ENCODE data around the gene CMSS1.
A peak's percentile ranks its signal among the peaks of the same experiment; 100 is the strongest.

The CMSS1 gene

DNA sequence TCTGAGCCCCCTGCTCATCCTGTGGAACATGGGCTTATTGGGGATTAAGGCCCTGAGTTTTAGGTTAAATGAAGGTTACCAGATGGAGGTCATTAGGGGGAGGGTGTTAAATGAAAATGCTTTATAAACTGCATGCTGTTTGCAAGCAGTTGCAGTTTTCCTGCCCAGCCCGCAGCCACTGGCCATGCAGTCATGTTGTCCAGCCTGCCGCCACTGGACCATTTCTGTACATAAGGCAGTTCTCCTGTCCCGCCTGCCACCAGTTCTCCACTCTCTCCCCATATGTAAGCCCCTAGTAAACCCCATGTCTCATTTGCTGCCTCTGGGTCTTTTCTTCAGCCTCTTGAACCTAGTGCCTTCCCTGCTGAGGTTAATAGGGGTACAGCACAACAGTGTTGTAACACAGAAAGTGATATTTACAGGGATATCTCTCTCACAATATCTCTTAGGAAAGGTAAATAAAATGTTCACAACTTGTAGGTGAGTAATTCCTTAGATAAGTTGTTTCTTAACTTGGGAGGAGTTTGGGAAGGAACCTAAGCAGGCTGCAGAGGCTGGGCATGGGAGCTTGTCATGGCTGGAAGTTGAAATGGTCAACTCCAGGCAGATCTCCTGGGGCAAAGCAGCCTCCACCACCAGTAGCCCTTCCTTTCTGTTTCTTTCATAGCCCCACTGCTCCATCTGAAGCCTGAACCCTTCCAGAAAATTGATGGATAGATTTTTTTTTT is 148.2 kb downstream of the CMSS1 start:
- Histone ChIP-seq H2AFZ (ENCODE audit: insufficient read depth, low read length, poor library complexity) (no peak overlapping the region), H3K14ac (ENCODE audit: low read length) (no peak overlapping the region), H3K36me3 (ENCODE audit: control insufficient read depth in 1 of 2, insufficient read depth in 2 of 2, low read length in 2 of 2) (no peaks in the 10 kb centered on the region), H2BK5ac (ENCODE audit: low read depth, low read length, poor library complexity) (no peak overlapping the region), H3K9me3 (ENCODE audit: insufficient read depth, low read depth, low read length) (no peaks in the 10 kb centered on the region), H3K79me2 (ENCODE audit: control insufficient read depth, insufficient read depth, low read length, poor library complexity) (no peaks in the 10 kb centered on the region), H4K8ac (ENCODE audit: low read depth, low read length) (no peak overlapping the region), H3K27ac (ENCODE audit: low read depth, low read length) (no peak overlapping the region), H2BK12ac (ENCODE audit: low read length) (no peak overlapping the region), H3K27me3 (ENCODE audit: insufficient read depth, low read length) (no peaks in the 10 kb centered on the region), H3K4me3 (ENCODE audit: low read depth, low read length) (no peak overlapping the region), H2BK120ac (ENCODE audit: insufficient read depth, low read length, poor library complexity) (no peak overlapping the region), H2AK5ac (ENCODE audit: low read length) (no peak overlapping the region), H4K12ac (ENCODE audit: low read depth, low read length) (no peak overlapping the region), H3K23ac (ENCODE audit: low read length) (no peak overlapping the region), H3K9ac (ENCODE audit: low read length) (no peak overlapping the region), H3K79me1 (ENCODE audit: low read length) (no peaks in the 10 kb centered on the region), H3K18ac (ENCODE audit: low read length) (no peak overlapping the region), H3K4ac (ENCODE audit: low read depth, low read length) (no peak overlapping the region), H4K91ac (ENCODE audit: low read depth, low read length) (no peak overlapping the region), H3K4me2 (ENCODE audit: low read length) (no peak overlapping the region), H3K4me1 (ENCODE audit: control insufficient read depth in 1 of 2, insufficient read depth in 2 of 2, low read length in 2 of 2) (peaks cover 0 to 3% of the 10 kb centered on the region in 2 experiments)
- no CpG with 5 or more reads among the region's 3 CpGs for WGBS (ENCODE audit: extremely low coverage, insufficient coverage, insufficient read length)
- DNase-seq, result peak in 1 of 2 donors; percentile 38

DNA sequence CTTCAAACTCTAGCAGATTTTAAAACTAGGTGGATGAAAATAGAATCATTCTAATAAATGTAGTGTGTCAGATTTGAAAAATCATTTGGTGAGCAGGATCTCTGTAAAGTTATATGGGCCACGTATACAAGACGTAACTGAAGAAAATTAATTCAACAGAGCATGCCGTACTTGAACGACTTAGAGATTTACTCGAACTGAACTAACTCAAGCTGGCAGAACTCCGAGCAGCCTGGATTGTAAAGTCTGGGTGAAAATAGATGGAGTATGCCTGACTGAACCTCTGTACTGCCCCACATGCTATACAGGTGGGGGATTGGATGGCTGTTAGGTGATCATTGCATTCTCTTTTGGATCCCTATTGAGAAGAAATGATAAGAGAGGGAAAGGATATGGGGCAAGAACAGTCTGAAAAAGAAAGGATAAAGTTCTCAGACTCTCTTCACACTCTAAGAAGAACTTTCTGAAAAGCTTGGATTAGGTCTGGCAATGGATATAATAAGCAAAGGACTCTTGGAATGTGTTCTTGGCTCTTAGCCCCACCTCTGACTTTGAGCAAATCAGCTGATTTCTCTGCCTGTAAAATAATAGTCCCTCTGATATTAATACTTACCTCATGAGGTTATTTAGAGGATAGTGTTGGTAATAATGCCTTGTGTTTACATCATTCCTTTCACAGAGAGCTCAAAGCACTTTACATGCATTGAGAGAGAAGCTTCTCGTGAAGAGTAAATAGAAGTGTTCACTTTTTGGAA is 149.2 kb downstream of the CMSS1 start:
- no peak overlapping the region for H3K14ac ChIP-seq (ENCODE audit: low read length)
- H3K4me3 ChIP-seq (ENCODE audit: low read depth, low read length), result no peak overlapping the region
- H3K18ac ChIP-seq (ENCODE audit: low read length), result no peak overlapping the region
- H4K12ac ChIP-seq (ENCODE audit: low read depth, low read length), result no peak overlapping the region
- H3K23ac ChIP-seq (ENCODE audit: low read length), result no peak overlapping the region
- no CpG with 5 or more reads among the region's 7 CpGs for WGBS (ENCODE audit: extremely low coverage, insufficient coverage, insufficient read length)
- H3K27ac ChIP-seq (ENCODE audit: low read depth, low read length), result no peak overlapping the region
- no peak overlapping the region for H2BK5ac ChIP-seq (ENCODE audit: low read depth, low read length, poor library complexity)
- no peaks in the 10 kb centered on the region for H3K27me3 ChIP-seq (ENCODE audit: insufficient read depth, low read length)
- no peak overlapping the region for H3K9ac ChIP-seq (ENCODE audit: low read length)
- no peak overlapping the region for H4K8ac ChIP-seq (ENCODE audit: low read depth, low read length)
- no peaks in the 10 kb centered on the region for H3K79me2 ChIP-seq (ENCODE audit: control insufficient read depth, insufficient read depth, low read length, poor library complexity)
- H2BK120ac ChIP-seq (ENCODE audit: insufficient read depth, low read length, poor library complexity), result no peak overlapping the region
- H3K4ac ChIP-seq (ENCODE audit: low read depth, low read length), result no peak overlapping the region
- H2BK12ac ChIP-seq (ENCODE audit: low read length), result no peak overlapping the region
- no peaks in the 10 kb centered on the region for H3K79me1 ChIP-seq (ENCODE audit: low read length)
- H3K9me3 ChIP-seq (ENCODE audit: insufficient read depth, low read depth, low read length), result no peaks in the 10 kb centered on the region
- no peak overlapping the region for H2AK5ac ChIP-seq (ENCODE audit: low read length)
- no peaks in the 10 kb centered on the region for H3K36me3 ChIP-seq (ENCODE audit: control insufficient read depth in 1 of 2, insufficient read depth in 2 of 2, low read length in 2 of 2)
- DNase-seq, result no peak
- H3K4me2 ChIP-seq (ENCODE audit: low read length), result no peak overlapping the region
- H4K91ac ChIP-seq (ENCODE audit: low read depth, low read length), result no peak overlapping the region
- peaks cover 0 to 3% of the 10 kb centered on the region in 2 experiments for H3K4me1 ChIP-seq (ENCODE audit: control insufficient read depth in 1 of 2, insufficient read depth in 2 of 2, low read length in 2 of 2)
- no peak overlapping the region for H2AFZ ChIP-seq (ENCODE audit: insufficient read depth, low read length, poor library complexity)

DNA sequence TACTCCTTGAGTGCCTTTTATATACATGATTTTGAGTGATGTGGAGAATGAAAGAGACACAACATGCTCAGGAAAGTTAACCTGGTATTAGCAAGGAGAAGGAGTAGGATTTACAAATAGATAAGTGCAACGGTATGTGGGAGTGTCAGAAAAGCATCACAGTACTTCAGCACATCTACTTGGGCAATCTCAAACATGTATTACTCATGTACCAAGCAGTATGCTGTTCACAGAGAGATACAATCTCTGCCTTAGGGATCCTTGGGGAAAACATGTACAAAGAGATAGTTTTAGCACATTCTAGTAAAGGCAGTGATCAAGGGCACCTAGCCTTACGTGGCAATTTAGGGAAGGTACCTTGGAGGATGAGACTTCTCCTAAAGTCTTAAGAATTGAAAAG is 150.1 kb downstream of the CMSS1 start:
- Histone ChIP-seq H3K36me3 (ENCODE audit: control insufficient read depth in 1 of 2, insufficient read depth in 2 of 2, low read length in 2 of 2) (no peaks in the 10 kb centered on the region), H3K79me1 (ENCODE audit: low read length) (no peaks in the 10 kb centered on the region), H3K79me2 (ENCODE audit: control insufficient read depth, insufficient read depth, low read length, poor library complexity) (no peaks in the 10 kb centered on the region), H3K9me3 (ENCODE audit: insufficient read depth, low read depth, low read length) (no peaks in the 10 kb centered on the region), H2BK5ac (ENCODE audit: low read depth, low read length, poor library complexity) (no peak overlapping the region), H3K23ac (ENCODE audit: low read length) (no peak overlapping the region), H4K8ac (ENCODE audit: low read depth, low read length) (no peak overlapping the region), H2BK120ac (ENCODE audit: insufficient read depth, low read length, poor library complexity) (no peak overlapping the region), H4K91ac (ENCODE audit: low read depth, low read length) (no peak overlapping the region), H3K9ac (ENCODE audit: low read length) (no peak overlapping the region), H3K4me3 (ENCODE audit: low read depth, low read length) (no peak overlapping the region), H3K18ac (ENCODE audit: low read length) (no peak overlapping the region), H3K27me3 (ENCODE audit: insufficient read depth, low read length) (no peaks in the 10 kb centered on the region), H3K14ac (ENCODE audit: low read length) (no peak overlapping the region), H3K4me2 (ENCODE audit: low read length) (no peak overlapping the region), H2AK5ac (ENCODE audit: low read length) (no peak overlapping the region), H3K4ac (ENCODE audit: low read depth, low read length) (no peak overlapping the region), H3K27ac (ENCODE audit: low read depth, low read length) (no peak overlapping the region), H4K12ac (ENCODE audit: low read depth, low read length) (no peak overlapping the region), H2AFZ (ENCODE audit: insufficient read depth, low read length, poor library complexity) (no peak overlapping the region), H3K4me1 (ENCODE audit: control insufficient read depth in 1 of 2, insufficient read depth in 2 of 2, low read length in 2 of 2) (peaks cover 0 to 3% of the 10 kb centered on the region in 2 experiments), H2BK12ac (ENCODE audit: low read length) (no peak overlapping the region)
- no CpG with 5 or more reads among the region's 2 CpGs for WGBS (ENCODE audit: extremely low coverage, insufficient coverage, insufficient read length)
- DNase-seq, result peak; percentile 78 to 96

DNA sequence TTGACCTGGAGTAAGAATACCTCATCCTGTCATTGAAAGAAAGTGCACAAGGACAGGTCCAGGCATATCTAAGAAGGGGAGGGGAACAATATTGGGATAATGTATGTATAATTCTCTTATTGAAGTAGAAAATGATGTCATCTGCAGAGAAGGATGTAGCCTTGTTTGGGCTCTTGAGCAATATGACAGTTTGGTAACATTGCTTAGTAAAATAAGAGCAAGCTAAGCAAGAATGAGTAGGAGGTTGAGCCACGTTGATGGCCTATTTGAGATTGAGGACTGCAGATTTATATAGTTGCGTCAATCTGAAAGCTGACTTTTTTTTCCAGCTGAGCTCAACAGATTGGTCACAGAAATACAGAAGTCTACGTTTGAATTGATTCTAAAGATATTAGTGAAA is 151.5 kb downstream of the CMSS1 start:
- H3K36me3 ChIP-seq (ENCODE audit: control insufficient read depth in 1 of 2, insufficient read depth in 2 of 2, low read length in 2 of 2), result no peaks in the 10 kb centered on the region
- H4K91ac ChIP-seq (ENCODE audit: low read depth, low read length), result no peak overlapping the region
- H3K4me3 ChIP-seq (ENCODE audit: low read depth, low read length), result no peak overlapping the region
- no peak overlapping the region for H4K8ac ChIP-seq (ENCODE audit: low read depth, low read length)
- no peak overlapping the region for H3K14ac ChIP-seq (ENCODE audit: low read length)
- H3K23ac ChIP-seq (ENCODE audit: low read length), result no peak overlapping the region
- no peak overlapping the region for H3K4ac ChIP-seq (ENCODE audit: low read depth, low read length)
- no peaks in the 10 kb centered on the region for H3K9me3 ChIP-seq (ENCODE audit: insufficient read depth, low read depth, low read length)
- H2BK5ac ChIP-seq (ENCODE audit: low read depth, low read length, poor library complexity), result no peak overlapping the region
- peaks cover 0 to 3% of the 10 kb centered on the region in 2 experiments for H3K4me1 ChIP-seq (ENCODE audit: control insufficient read depth in 1 of 2, insufficient read depth in 2 of 2, low read length in 2 of 2)
- H3K18ac ChIP-seq (ENCODE audit: low read length), result no peak overlapping the region
- no peaks in the 10 kb centered on the region for H3K27me3 ChIP-seq (ENCODE audit: insufficient read depth, low read length)
- no peaks in the 10 kb centered on the region for H3K79me2 ChIP-seq (ENCODE audit: control insufficient read depth, insufficient read depth, low read length, poor library complexity)
- no peak overlapping the region for H2BK120ac ChIP-seq (ENCODE audit: insufficient read depth, low read length, poor library complexity)
- no peak overlapping the region for H2BK12ac ChIP-seq (ENCODE audit: low read length)
- peak in 1 of 2 donors; percentile 47 for DNase-seq
- H3K79me1 ChIP-seq (ENCODE audit: low read length), result no peaks in the 10 kb centered on the region
- no peak overlapping the region for H2AK5ac ChIP-seq (ENCODE audit: low read length)
- no peak overlapping the region for H4K12ac ChIP-seq (ENCODE audit: low read depth, low read length)
- no peak overlapping the region for H3K9ac ChIP-seq (ENCODE audit: low read length)
- no CpG with 5 or more reads among the region's 3 CpGs for WGBS (ENCODE audit: extremely low coverage, insufficient coverage, insufficient read length)
- H3K4me2 ChIP-seq (ENCODE audit: low read length), result no peak overlapping the region
- no peak overlapping the region for H2AFZ ChIP-seq (ENCODE audit: insufficient read depth, low read length, poor library complexity)
- no peak overlapping the region for H3K27ac ChIP-seq (ENCODE audit: low read depth, low read length)
